Stimulated activated CD4-positive, alpha-beta T cell treated with anti-CD3 and anti-CD28 coated beads, Interleukin-2, amount 100 ng/mL, for 4 hours (primary cell): ENCODE data around the gene CATSPERZ.

ENCODE experiments used
- DNase-seq: peaks from one replicate; pipeline ENCODE4 v3.0.0-alpha.2; 2020; ENCODE audit warnings: low read depth

The CATSPERZ gene, protein sequence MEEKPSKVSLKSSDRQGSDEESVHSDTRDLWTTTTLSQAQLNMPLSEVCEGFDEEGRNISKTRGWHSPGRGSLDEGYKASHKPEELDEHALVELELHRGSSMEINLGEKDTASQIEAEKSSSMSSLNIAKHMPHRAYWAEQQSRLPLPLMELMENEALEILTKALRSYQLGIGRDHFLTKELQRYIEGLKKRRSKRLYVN

DNA sequence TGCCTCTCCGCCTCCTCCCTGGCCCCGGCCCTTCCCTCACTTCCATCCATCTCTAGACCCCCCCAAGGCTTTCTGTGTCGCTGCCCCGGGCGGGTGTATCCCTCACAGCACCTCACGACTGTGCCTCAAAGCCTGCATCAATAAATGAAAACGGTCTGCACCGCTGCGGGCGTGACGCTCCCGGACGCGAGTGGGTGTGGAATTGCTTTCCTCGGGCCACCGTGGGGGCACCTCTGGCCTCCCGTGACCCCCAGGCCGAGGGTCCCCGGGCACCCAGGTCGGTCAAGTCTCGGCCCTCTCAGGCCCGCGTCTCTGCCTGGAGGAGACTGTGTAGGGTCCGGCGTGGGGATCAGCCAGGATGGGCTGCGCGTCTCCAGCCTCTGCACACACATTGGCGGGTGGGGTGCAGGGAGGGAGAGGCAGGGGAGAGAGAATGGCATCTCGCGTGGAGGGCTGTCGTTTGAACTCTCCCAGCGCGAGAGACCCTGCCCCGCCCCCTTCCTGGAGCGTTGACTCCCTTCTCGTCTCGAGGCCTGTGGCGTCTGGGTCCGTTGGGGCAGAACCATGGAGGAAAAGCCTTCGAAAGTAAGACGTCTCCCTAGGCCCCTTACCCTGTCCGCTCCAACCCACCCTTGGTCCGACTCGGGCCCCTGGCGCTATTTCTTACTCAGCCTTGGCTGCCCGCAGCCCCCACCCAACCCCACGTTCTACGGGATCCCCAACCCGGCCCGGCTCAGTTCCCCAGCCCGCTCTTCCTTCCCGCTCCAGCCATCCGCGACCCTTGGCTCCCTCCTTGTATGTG lies at the start of gene CATSPERZ:
CATSPERZ (plus strand) TSS at position 512 of the 802 bp plus-strand sequence; CDS start at position 565, 53 bp downstream.
- DNase-seq = no peak

DNA sequence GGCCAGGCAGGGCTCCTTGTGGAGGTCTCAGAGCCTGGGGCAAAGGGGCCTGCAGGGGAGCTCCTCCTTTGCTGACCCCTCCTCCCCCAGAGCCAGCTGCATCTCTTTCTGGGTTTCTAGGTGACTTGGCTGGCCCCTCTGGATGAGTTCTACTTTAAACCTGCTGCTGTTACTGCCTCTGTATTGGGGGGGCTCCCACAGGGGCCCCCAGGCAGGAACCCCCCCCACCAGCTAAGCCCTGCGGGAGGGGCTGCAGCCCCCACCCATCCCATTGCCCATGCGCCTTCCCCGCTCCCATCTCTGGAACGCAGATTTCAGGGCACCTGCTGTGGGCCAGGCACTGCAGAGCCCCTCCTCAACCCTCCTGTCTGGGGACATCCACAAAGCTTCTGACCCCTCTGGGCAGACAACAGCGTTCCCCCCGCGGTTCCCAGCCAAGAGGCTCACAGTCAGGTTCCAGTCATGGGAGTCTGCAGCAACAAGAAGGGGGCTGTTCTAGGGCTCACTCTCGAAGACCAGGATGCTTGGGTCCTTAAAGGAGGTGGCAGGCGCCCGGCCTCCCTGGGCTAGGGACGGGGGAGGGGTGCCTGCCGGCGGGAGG lies 49.6 kb upstream of the CATSPERZ start:
- DNase-seq = no peak

DNA sequence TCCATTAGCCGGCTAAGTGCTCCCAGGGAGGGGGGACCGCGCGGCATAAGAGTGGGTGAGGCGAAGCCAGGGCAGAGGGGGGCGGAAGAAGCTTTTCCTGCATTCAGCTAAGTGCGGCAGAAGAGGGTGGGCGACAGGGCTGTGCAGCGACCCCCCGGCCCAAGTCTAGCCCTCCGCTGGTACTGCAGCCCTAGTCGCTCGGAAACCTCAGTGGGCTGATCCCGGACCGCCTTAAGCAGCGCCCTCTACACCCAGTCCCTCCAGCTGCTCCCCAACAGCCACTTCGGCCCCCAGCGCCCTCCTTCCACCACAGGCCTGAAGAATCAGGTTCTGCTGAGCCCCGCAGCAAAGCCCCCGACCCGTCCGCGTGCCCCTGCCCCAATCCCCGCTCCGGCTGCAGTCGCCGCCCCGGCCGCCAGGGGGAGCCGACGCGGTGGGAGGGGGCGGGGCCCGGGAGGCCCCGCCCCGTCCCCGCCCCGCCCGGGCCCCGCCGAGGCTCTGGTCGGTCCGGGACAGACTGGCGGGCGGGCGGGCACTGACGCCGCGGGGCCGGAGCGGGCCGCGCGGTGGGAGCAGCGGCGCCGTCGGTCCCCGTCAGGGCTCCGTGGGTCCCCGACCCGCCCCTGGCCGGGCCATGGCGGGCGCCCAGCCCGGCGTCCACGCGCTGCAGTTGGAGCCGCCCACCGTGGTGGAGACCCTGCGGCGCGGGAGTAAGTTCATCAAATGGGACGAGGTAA lies 49.0 kb upstream of the CATSPERZ start, which contains the start of gene PLCB3:
PLCB3 (plus strand) TSS at position 515 of the 737 bp plus-strand sequence; CDS start at position 635, 120 bp downstream.
- peak; percentile 44 for DNase-seq

DNA sequence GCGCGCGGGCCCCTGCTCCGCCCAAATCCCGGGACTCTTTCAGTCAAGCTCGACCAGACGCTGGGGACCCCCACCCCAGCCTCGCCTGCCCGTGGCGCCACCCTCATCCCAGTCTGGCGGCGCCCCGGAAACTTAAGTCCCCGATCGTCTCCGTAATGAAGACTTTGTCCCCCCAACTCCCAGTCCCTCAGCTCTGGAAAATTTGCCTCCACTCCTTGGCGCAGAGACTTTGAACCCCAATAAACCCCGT lies 48.5 kb upstream of the CATSPERZ start:
- no peak for DNase-seq

DNA sequence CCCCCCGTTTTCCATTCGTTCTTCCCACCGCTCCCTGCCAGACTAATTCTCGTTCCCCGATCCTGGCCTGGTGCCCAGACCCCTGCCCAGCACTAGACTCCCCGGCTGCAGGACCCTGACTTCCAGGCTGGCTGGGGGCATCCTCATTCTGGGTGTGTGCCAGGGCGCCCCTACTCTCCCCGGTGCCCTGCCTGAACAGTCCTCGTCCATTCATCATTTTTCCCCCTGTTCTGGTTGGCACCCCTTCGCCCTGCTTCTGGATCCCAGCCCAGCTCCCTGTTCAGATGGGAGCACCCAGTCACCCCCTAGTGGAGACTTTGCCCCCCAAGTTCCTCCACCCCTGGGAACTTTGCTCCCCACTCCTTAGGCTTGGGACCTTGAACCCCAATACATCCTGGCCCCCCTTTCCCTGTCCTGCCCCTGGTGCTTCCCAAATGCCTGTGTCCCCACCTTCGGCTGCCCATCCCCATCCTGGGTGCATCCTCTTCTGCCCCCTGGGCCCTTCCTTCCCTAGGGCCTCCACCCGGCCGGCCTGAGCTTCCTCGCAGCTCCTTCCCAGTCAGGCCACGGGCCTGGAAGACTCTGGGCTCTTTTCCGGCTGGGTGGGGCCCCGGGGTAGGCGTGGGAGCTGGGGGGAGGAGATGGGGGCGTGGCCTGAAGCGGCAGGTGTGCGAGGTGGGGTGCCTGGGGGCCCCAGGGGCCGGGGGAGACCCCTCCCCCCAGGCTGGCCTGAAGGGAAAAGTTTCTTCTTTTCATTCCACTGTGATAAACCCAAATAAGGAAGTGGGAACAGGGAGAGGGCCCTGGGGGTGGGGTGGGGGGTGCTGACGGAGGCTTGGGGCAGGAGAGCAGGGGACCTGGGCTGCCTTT lies 47.9 kb upstream of the CATSPERZ start:
- no peak for DNase-seq

DNA sequence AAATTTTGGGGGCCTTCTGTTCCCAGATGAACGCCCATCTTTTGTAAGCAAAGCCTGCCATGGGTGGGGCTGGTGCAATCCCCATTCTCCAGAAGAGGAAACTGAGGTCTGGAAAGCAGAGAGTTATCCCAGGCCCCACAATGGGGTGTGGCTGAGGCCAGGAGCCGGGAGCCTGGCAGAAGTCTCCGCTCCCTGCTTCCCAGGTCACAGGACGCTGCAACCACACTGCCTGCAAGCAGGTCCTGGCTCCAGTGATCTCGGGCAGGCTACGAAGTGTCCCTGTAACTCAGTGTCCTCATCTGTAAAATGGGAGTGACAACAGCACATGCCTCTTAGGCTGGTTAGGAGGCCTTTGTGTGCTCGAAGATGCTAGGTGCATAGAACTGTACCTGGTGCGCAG lies 47.1 kb upstream of the CATSPERZ start:
- no peak for DNase-seq

DNA sequence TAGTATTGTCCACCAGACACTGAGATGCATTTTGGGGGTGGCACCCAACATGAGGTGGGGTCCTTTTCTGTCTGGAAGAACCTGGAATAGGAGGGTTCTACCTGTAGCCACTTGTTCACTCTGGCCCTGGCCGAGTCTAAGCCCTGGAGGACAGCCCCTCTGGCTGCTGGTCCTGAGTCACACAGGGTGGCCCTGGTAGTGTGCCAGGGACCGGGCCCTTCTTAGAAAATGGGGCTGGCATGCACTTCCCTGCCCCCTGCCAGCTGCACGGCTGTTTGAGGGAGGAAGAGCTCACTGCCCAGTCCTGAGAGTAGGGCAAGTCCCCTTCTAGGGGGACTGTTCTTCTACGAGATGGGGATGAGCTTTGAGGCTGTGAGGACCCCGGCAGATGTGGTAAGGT lies 46.7 kb upstream of the CATSPERZ start:
- no peak for DNase-seq

DNA sequence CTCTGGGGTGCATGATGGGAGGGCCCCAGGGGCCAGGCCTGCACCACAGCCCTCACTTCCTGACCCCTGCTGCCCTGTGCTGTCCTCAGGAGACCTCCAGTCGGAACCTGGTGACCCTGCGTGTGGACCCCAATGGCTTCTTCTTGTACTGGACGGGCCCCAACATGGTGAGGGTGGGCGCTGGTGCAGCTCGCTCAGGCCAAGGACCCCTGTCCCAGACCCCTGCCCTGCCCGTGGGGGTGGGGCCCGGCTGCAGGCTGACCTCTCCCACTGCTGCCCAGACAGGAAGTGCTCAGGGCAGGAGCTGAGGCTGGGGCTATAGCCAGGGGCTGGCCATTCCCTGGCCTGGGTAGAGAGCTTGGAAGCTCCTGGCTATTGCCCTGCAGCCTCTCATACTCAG lies 45.8 kb upstream of the CATSPERZ start:
- no peak for DNase-seq

DNA sequence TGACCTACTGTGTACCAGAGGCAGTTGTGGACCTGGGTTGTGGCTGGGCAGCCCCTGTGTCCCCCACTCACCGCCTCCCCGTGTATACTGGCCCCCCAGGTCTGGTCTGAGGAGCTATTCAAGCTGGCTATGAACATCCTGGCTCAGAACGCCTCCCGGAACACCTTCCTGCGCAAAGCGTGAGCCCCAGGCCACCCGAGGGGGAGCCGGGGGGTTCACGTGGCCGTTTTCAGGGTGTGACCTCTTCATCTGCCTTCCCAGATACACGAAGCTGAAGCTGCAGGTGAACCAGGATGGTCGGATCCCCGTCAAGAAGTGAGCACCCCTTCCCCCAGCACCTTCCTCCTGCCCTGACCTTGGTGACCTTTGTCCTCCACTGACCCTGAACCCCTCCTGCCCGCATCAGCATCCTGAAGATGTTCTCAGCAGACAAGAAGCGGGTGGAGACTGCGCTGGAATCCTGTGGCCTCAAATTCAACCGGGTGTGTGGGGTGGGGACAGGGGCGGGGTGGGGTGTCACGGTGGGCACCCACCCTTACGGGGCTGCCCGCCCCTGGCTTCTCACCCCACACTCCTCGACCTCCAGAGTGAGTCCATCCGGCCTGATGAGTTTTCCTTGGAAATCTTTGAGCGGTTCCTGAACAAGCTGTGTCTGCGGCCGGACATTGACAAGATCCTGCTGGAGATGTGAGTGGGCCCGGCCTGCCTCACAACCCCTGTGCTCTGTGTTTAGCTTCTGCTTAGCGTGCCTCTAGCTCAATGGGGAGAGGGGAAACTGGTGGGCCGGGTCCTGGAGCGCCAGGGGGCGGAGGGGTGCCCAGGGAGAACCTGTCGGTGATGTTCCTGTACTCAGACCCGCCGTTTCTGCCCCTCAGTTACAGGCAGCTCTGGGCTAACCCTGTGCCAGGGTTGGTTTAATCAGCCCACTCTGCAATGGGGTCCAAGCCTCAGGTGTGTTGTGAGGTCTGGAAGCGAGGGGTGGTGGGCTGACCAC lies 44.7 kb upstream of the CATSPERZ start:
- no peak for DNase-seq

DNA sequence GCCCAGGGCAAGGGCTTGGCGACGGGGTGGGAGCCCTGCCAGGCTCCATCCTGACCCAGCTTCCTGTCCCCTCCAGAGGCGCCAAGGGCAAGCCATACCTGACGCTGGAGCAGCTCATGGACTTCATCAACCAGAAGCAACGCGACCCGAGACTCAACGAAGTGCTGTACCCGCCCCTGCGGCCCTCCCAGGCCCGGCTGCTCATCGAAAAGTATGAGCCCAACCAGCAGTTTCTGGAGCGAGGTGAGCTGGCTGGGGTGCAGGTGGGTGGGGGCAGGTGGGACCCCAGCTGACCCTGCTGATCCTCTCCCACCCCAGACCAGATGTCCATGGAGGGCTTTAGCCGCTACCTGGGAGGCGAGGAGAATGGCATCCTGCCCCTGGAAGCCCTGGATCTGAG lies 43.9 kb upstream of the CATSPERZ start:
- no peak for DNase-seq

DNA sequence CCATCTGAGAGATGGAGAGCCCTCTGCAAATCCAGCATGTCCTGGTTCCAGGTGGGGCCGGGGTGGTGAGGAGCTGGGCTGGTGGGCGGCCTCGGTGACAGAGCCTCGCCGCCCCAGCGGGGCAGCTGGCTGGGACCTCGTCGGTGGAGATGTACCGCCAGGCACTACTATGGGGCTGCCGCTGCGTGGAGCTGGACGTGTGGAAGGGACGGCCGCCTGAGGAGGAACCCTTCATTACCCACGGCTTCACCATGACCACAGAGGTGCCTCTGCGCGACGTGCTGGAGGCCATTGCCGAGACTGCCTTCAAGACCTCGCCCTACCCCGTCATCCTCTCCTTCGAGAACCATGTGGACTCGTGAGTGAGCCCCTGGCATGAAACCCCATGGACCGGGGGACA lies 41.8 kb upstream of the CATSPERZ start:
- DNase-seq = no peak

DNA sequence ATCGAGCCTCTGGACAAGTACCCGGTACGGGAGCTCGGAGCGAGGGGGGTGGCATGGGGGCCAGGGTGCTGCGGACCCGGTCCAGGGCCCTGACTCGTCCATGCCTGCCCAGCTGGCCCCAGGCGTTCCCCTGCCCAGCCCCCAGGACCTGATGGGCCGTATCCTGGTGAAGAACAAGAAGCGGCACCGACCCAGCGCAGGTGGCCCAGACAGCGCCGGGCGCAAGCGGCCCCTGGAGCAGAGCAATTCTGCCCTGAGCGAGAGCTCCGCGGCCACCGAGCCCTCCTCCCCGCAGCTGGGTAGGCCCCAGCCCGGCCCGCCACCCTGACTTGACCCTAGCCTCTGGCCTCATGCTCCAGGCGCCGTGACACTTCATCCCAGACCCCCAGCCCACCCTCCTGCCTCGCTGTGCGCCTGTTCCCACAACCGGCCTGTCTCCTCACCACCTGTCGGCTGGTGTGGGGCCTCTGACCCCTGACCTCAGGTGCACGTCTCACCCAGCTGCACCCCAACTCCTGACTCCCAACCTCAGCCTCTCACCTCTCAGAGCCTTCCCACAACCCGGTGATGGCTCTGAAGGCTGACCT lies 41.1 kb upstream of the CATSPERZ start:
- DNase-seq = no peak

DNA sequence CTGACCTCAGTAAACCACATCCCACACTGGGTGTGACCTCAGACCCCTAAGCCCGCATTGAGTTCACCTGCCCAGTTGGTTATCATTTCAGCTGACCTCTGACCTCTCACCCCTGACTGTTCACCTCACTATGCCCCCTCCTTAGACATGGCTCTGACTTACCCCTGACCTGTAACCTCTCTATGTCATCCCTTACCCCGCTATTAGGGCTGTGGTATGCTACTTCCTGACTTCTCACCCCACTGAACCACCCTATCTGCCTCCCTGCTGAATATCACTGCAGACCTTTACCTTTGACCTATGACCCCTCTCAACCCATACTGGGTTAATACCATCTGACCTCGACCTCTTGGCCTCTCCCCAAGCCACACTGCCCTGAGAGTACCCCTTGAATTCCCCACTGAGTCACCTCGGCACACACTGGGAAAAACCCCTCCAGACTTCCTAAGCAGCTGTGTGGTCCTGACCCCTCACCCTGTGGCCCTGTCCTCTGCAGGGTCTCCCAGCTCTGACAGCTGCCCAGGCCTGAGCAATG lies 40.6 kb upstream of the CATSPERZ start:
- no peak for DNase-seq

DNA sequence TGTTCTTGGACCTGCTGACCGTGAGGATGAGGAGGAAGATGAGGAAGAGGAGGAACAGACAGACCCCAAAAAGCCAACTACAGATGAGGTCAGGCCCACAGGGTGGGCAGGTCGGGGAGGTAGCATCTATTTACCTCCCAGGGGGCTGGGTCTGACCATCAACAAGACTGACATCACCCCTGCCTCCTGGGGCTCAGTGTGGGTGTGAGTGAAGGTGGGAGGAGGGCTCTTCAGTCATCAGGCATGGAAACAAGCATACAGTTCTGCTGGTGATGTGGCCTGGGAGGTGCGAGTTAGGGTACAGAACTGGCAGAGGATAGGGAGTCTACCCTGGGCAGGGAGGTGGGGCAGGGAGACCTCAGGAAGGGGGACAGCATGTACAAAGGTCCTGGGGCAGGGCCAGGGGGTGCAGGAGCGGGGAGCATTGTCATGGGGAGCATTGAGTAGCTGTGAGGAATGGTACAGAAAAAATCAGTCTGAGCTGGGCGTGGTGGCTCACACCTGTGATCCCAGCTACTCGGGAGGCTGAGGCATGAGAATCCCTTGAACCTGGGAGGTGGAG lies 39.9 kb upstream of the CATSPERZ start:
- no peak for DNase-seq

DNA sequence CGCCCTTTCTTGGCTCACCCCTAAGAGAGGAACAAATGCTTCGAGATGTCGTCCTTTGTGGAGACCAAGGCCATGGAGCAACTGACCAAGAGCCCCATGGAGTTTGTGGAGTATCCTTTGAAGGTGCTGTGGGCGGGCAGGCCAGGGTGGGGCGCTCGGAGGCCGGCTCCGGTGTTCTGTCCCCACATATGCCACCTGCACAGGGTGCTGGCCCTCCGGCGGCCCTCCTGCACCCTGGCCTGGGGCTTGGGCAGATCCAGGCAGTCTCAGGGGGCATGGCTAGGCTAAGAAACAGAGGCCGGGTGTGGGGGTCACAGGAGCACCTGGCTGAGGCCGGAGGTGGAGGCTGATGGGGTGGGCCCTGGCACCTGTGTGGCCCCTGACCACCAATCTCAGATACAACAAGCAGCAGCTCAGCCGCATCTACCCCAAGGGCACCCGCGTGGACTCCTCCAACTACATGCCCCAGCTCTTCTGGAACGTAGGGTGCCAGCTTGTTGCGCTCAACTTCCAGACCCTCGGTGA lies 38.5 kb upstream of the CATSPERZ start:
- no peak for DNase-seq

DNA sequence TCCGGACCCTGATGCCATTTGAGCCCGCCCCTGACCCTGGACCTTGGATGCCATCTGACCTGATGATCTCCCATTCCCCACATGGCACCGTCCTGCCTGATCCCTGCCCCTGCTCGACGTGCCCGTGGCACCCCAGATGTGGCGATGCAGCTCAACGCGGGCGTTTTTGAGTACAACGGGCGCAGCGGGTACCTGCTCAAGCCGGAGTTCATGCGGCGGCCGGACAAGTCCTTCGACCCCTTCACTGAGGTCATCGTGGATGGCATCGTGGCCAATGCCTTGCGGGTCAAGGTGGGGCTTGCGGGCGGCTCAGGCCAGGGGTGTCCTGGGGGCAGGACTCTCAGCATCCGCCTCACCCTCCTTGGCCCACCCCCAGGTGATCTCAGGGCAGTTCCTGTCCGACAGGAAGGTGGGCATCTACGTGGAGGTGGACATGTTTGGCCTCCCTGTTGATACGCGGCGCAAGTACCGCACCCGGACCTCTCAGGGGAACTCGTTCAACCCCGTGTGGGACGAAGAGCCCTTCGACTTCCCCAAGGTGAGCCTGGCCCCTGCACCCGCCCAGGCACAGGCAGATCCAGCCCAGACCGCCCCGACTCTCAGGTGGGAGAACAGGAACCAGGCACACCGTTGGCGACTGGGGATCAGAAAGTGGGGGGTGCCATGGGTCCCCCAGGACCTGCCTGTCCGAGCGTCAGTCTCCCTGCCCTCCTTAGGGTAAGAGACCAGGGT lies 37.7 kb upstream of the CATSPERZ start:
- DNase-seq = no peak

DNA sequence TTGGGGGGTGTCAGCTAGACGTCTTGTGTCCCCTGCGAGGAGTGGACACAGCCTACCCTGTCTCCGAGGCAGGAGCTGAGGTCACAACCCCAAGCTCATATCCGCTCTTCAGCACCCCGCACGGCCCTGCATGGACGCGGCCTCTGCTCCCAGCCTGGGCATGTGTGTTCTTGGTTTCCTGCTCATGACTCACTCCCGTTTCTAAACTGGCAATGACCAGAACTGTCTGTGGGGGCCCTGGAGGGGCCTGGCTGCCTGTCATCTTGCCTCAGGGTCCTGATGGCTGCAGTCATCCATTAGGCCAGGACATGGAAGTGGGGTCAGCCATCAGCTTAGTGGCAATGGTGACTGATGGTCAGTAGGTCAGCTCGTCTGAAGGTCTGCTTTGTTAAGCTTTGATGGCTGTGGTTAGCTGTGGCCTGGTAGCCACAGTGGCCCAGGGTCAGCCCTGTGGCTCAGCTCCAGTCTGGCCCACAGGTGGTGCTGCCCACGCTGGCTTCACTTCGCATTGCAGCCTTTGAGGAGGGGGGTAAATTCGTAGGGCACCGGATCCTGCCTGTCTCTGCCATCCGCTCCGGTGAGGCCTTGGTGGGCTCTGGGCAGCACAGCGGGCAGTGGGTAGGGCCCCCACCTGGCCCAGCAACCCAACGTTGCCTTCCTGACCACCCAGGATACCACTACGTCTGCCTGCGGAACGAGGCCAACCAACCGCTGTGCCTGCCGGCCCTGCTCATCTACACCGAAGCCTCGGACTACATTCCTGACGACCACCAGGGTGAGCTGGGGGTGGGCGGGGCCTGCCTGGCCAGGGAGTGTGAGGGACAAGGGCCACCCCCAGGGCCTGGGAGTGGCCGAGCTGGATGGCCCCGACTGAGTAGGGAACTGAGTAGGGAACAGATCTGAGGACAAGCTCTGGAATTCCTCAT lies 36.9 kb upstream of the CATSPERZ start:
- no peak for DNase-seq

DNA sequence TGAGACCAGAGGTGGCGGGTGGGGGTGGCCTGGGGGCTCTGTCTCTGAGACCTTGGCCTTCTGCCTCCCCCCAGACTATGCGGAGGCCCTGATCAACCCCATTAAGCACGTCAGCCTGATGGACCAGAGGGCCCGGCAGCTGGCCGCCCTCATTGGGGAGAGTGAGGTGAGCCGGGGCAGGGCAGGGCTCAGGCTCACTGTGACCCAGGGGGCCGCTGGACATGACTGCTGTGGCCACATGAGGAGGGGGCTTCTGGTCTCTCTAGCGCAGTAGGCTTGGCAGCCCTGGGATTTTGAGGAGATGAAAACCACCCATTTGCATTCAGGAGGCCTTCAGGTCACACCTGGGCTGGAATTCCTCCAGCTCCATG lies 36.2 kb upstream of the CATSPERZ start:
- no peak for DNase-seq
